ENCODE data around the gene ASPM.
"Not testable (repeated sequence)": the region's sequence is repeated elsewhere in the genome, so short reads cannot be mapped to it uniquely, and the experiment has no call there.

Gene ASPM

DNA sequence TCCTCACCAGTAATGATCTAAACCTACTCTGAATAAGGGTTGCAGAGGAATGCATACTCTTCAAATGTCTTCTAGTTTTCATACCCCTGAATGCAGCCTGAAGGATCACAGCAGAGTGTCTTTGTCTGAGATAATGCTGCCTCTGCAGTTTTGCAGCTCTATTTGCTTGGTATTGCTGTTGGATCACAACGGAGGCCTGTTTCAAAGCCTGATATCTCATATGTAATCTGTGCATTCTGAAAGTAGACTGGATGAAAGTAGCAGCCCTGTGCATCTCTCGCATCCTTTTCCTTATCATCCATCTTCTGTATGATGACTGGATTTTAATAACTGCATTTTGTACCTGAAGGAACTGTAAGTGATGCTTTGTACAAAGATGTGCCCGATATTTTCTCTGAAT, 44.5 kb downstream of the ASPM start:
- Histone ChIP-seq H2AK5ac (ENCODE audit: low read length) (no peak overlapping the region), H2BK15ac (replicated peaks; ENCODE audit: low read depth) (no peak overlapping the region), H3K27me3 (ENCODE audit: insufficient read depth, low read length, poor library complexity) (no peaks in the 10 kb centered on the region), H3K79me1 (ENCODE audit: low read length) (no peaks in the 10 kb centered on the region), H3K9ac (ENCODE audit: low read length) (no peak overlapping the region), H3K4me1 (ENCODE audit: control insufficient read depth, low read depth, low read length) (no peaks in the 10 kb centered on the region), H3K79me2 (ENCODE audit: control insufficient read depth, insufficient read depth, low read length) (no peaks in the 10 kb centered on the region), H4K8ac (ENCODE audit: low read depth, low read length) (no peak overlapping the region), H4K5ac (ENCODE audit: low read length) (no peak overlapping the region), H2BK120ac (ENCODE audit: low read depth, low read length) (no peak overlapping the region), H2BK5ac (ENCODE audit: low read length) (no peak overlapping the region), H3K4ac (ENCODE audit: low read depth, low read length) (no peak overlapping the region), H3K27ac (ENCODE audit: low read depth, low read length) (no peak overlapping the region), H3K18ac (ENCODE audit: low read length) (no peak overlapping the region), H3K23ac (ENCODE audit: low read length) (no peak overlapping the region), H3K4me2 (ENCODE audit: low read length) (no peak overlapping the region), H3K36me3 (ENCODE audit: control insufficient read depth, insufficient read depth, low read length) (peaks cover 1% of the 10 kb centered on the region), H3K56ac (ENCODE audit: low read length) (no peak overlapping the region), H3K4me3 (ENCODE audit: low read length) (no peak overlapping the region)
- DNase-seq: no peak
- WGBS (ENCODE audit: extremely low coverage, insufficient coverage, low lambda C conversion rate): no CpG with 5 or more reads among the region's 3 CpGs

DNA sequence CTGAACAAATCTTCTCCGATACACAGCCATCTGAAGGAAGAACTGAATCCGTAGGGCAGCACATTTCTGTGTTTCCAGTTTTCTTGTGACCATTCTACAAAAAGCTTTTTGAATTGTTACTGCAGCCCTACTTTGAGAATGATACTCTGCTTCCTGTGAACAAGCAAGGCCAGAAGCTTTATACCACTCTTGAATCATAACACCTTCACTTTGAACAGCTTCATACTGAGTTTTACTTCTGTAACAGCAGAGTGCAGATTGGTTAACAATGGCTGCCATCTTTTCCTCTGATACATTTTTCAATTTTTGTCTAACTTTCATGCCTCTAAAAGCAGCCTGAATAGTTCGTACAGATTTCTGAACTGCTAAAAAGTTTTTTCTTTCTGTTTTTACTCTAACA, 45.8 kb downstream of the ASPM start:
- Histone ChIP-seq H3K9ac (ENCODE audit: low read length) (no peak overlapping the region), H2BK5ac (ENCODE audit: low read length) (no peak overlapping the region), H2BK120ac (ENCODE audit: low read depth, low read length) (no peak overlapping the region), H3K4me1 (ENCODE audit: control insufficient read depth, low read depth, low read length) (no peaks in the 10 kb centered on the region), H3K79me2 (ENCODE audit: control insufficient read depth, insufficient read depth, low read length) (no peaks in the 10 kb centered on the region), H2BK15ac (replicated peaks; ENCODE audit: low read depth) (no peak overlapping the region), H3K27me3 (ENCODE audit: insufficient read depth, low read length, poor library complexity) (no peaks in the 10 kb centered on the region), H4K5ac (ENCODE audit: low read length) (no peak overlapping the region), H3K23ac (ENCODE audit: low read length) (no peak overlapping the region), H3K4me2 (ENCODE audit: low read length) (no peak overlapping the region), H2AK5ac (ENCODE audit: low read length) (no peak overlapping the region), H3K36me3 (ENCODE audit: control insufficient read depth, insufficient read depth, low read length) (peaks cover 1% of the 10 kb centered on the region), H3K27ac (ENCODE audit: low read depth, low read length) (no peak overlapping the region), H3K56ac (ENCODE audit: low read length) (no peak overlapping the region), H3K79me1 (ENCODE audit: low read length) (no peaks in the 10 kb centered on the region), H4K8ac (ENCODE audit: low read depth, low read length) (no peak overlapping the region), H3K4ac (ENCODE audit: low read depth, low read length) (no peak overlapping the region), H3K18ac (ENCODE audit: low read length) (no peak overlapping the region), H3K4me3 (ENCODE audit: low read length) (no peak overlapping the region)
- no CpG with 5 or more reads among the region's 3 CpGs for WGBS (ENCODE audit: extremely low coverage, insufficient coverage, low lambda C conversion rate)
- DNase-seq: no peak

GRCh38 chr1:197099444-197099843, 47.0 kb downstream of the ASPM start:
- no peak overlapping the region for H2AK5ac ChIP-seq (ENCODE audit: low read length)
- no peak for DNase-seq
- H3K4me1 ChIP-seq (ENCODE audit: control insufficient read depth, low read depth, low read length): no peaks in the 10 kb centered on the region
- H3K18ac ChIP-seq (ENCODE audit: low read length): no peak overlapping the region
- H3K9ac ChIP-seq (ENCODE audit: low read length): no peak overlapping the region
- no peak overlapping the region for H3K27ac ChIP-seq (ENCODE audit: low read depth, low read length)
- no peak overlapping the region for H2BK120ac ChIP-seq (ENCODE audit: low read depth, low read length)
- no peak overlapping the region for H4K5ac ChIP-seq (ENCODE audit: low read length)
- H2BK5ac ChIP-seq (ENCODE audit: low read length): no peak overlapping the region
- no peak overlapping the region for H3K23ac ChIP-seq (ENCODE audit: low read length)
- no peak overlapping the region for H3K4me2 ChIP-seq (ENCODE audit: low read length)
- no peaks in the 10 kb centered on the region for H3K79me2 ChIP-seq (ENCODE audit: control insufficient read depth, insufficient read depth, low read length)
- H3K4ac ChIP-seq (ENCODE audit: low read depth, low read length): no peak overlapping the region
- H3K27me3 ChIP-seq (ENCODE audit: insufficient read depth, low read length, poor library complexity): no peaks in the 10 kb centered on the region
- H3K56ac ChIP-seq (ENCODE audit: low read length): no peak overlapping the region
- no peak overlapping the region for H2BK15ac ChIP-seq (replicated peaks; ENCODE audit: low read depth)
- no peak overlapping the region for H4K8ac ChIP-seq (ENCODE audit: low read depth, low read length)
- H3K36me3 ChIP-seq (ENCODE audit: control insufficient read depth, insufficient read depth, low read length): peaks cover under 1% of the 10 kb centered on the region
- no peak overlapping the region for H3K4me3 ChIP-seq (ENCODE audit: low read length)
- H3K79me1 ChIP-seq (ENCODE audit: low read length): no peaks in the 10 kb centered on the region

DNA sequence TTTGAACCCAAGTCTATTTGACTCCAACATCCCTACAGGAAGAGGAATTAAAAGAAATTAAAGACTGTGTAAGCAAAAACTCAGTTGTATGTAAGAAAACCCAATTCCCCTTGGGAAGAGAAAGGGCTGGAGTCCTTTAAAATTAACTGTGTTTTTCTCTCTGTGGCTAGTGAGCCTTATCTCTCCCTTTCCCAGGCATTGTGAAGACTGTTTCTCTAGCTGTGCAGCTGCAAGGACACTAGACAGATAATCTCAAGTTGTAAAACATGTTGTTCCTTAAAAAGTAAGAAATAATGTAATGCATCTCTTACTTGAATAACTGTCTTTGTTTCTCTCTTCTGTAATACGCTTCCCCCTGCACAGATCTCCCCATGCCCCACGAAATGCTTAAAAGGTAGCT, 49.5 kb downstream of the ASPM start:
- not testable (repeated sequence) for H4K5ac ChIP-seq (ENCODE audit: low read length); H3K4me3 ChIP-seq (ENCODE audit: low read length); H3K27me3 ChIP-seq (ENCODE audit: insufficient read depth, low read length, poor library complexity); H3K9ac ChIP-seq (ENCODE audit: low read length); H2BK15ac ChIP-seq (replicated peaks; ENCODE audit: low read depth); H3K79me1 ChIP-seq (ENCODE audit: low read length); H2AK5ac ChIP-seq (ENCODE audit: low read length); H3K79me2 ChIP-seq (ENCODE audit: control insufficient read depth, insufficient read depth, low read length); H3K23ac ChIP-seq (ENCODE audit: low read length); H3K27ac ChIP-seq (ENCODE audit: low read depth, low read length); H4K8ac ChIP-seq (ENCODE audit: low read depth, low read length); H3K36me3 ChIP-seq (ENCODE audit: control insufficient read depth, insufficient read depth, low read length); H3K4ac ChIP-seq (ENCODE audit: low read depth, low read length); H3K4me1 ChIP-seq (ENCODE audit: control insufficient read depth, low read depth, low read length); H3K18ac ChIP-seq (ENCODE audit: low read length); H3K56ac ChIP-seq (ENCODE audit: low read length); DNase-seq; H2BK120ac ChIP-seq (ENCODE audit: low read depth, low read length); H2BK5ac ChIP-seq (ENCODE audit: low read length); H3K4me2 ChIP-seq (ENCODE audit: low read length)
- no CpG with 5 or more reads among the region's 2 CpGs for WGBS (ENCODE audit: extremely low coverage, insufficient coverage, low lambda C conversion rate)

GRCh38 chr1:197096137-197096536, 50.3 kb downstream of the ASPM start:
- H2BK15ac ChIP-seq (replicated peaks; ENCODE audit: low read depth): no peak overlapping the region
- no peaks in the 10 kb centered on the region for H3K27me3 ChIP-seq (ENCODE audit: insufficient read depth, low read length, poor library complexity)
- H4K8ac ChIP-seq (ENCODE audit: low read depth, low read length): no peak overlapping the region
- no peak overlapping the region for H2AK5ac ChIP-seq (ENCODE audit: low read length)
- no peak overlapping the region for H3K4me3 ChIP-seq (ENCODE audit: low read length)
- WGBS (ENCODE audit: extremely low coverage, insufficient coverage, low lambda C conversion rate): no CpG with 5 or more reads among the region's 1 CpG
- H3K79me2 ChIP-seq (ENCODE audit: control insufficient read depth, insufficient read depth, low read length): no peaks in the 10 kb centered on the region
- H3K27ac ChIP-seq (ENCODE audit: low read depth, low read length): no peak overlapping the region
- H3K4me1 ChIP-seq (ENCODE audit: control insufficient read depth, low read depth, low read length): no peaks in the 10 kb centered on the region
- DNase-seq: no peak
- no peak overlapping the region for H3K18ac ChIP-seq (ENCODE audit: low read length)
- H3K4me2 ChIP-seq (ENCODE audit: low read length): no peak overlapping the region
- H3K23ac ChIP-seq (ENCODE audit: low read length): no peak overlapping the region
- H4K5ac ChIP-seq (ENCODE audit: low read length): no peak overlapping the region
- no peaks in the 10 kb centered on the region for H3K79me1 ChIP-seq (ENCODE audit: low read length)
- no peak overlapping the region for H3K56ac ChIP-seq (ENCODE audit: low read length)
- H2BK5ac ChIP-seq (ENCODE audit: low read length): no peak overlapping the region
- H3K4ac ChIP-seq (ENCODE audit: low read depth, low read length): no peak overlapping the region
- no peak overlapping the region for H3K9ac ChIP-seq (ENCODE audit: low read length)
- no peak overlapping the region for H2BK120ac ChIP-seq (ENCODE audit: low read depth, low read length)
- no peaks in the 10 kb centered on the region for H3K36me3 ChIP-seq (ENCODE audit: control insufficient read depth, insufficient read depth, low read length)

DNA sequence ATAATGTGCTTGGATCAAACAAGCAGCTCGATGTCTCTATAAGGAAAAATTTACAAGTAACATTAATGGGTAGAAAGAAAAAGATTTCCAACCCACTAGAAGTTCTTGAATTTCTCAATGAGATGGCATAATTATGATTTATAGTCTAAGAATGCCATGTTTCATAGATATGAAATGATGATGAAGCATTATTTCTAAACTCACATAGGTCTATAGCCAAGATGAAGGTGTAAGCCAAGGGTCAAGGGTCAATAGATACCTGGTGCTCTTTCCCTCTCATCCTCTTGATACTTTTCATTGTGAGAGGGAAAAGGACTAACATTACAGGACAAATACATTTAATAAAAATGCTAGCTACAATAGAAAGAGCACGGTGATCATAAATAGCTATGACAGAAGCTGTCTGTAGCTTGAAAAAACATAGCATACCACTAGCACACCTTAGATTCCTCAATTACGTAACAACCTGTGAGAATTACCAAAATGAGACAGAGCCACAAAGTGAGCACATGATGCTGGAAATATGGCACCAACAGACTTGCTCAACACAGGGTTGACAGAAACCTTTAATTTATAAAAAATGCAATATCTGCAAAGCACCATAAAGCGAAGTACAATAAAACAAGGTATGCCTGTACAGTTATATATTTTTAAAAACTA, 53.1 kb downstream of the ASPM start:
- no peak overlapping the region for H3K4me2 ChIP-seq (ENCODE audit: low read length)
- no peak overlapping the region for H2BK5ac ChIP-seq (ENCODE audit: low read length)
- no CpG with 5 or more reads among the region's 4 CpGs for WGBS (ENCODE audit: extremely low coverage, insufficient coverage, low lambda C conversion rate)
- H3K9ac ChIP-seq (ENCODE audit: low read length): no peak overlapping the region
- no peaks in the 10 kb centered on the region for H3K36me3 ChIP-seq (ENCODE audit: control insufficient read depth, insufficient read depth, low read length)
- no peak overlapping the region for H4K8ac ChIP-seq (ENCODE audit: low read depth, low read length)
- no peak overlapping the region for H3K18ac ChIP-seq (ENCODE audit: low read length)
- H3K27ac ChIP-seq (ENCODE audit: low read depth, low read length): no peak overlapping the region
- no peaks in the 10 kb centered on the region for H3K79me1 ChIP-seq (ENCODE audit: low read length)
- H2AK5ac ChIP-seq (ENCODE audit: low read length): no peak overlapping the region
- no peak overlapping the region for H2BK120ac ChIP-seq (ENCODE audit: low read depth, low read length)
- H4K5ac ChIP-seq (ENCODE audit: low read length): no peak overlapping the region
- H3K4ac ChIP-seq (ENCODE audit: low read depth, low read length): no peak overlapping the region
- no peaks in the 10 kb centered on the region for H3K79me2 ChIP-seq (ENCODE audit: control insufficient read depth, insufficient read depth, low read length)
- no peaks in the 10 kb centered on the region for H3K4me1 ChIP-seq (ENCODE audit: control insufficient read depth, low read depth, low read length)
- H2BK15ac ChIP-seq (replicated peaks; ENCODE audit: low read depth): no peak overlapping the region
- no peak for DNase-seq
- H3K23ac ChIP-seq (ENCODE audit: low read length): no peak overlapping the region
- no peaks in the 10 kb centered on the region for H3K27me3 ChIP-seq (ENCODE audit: insufficient read depth, low read length, poor library complexity)
- no peak overlapping the region for H3K56ac ChIP-seq (ENCODE audit: low read length)
- no peak overlapping the region for H3K4me3 ChIP-seq (ENCODE audit: low read length)
